ENCODE data around the gene ZNF407.

- no peak for TF ChIP-seq POLR2A (IDR thresholded peaks at IDR 0.05)
- TF ChIP-seq, protein P1, sequence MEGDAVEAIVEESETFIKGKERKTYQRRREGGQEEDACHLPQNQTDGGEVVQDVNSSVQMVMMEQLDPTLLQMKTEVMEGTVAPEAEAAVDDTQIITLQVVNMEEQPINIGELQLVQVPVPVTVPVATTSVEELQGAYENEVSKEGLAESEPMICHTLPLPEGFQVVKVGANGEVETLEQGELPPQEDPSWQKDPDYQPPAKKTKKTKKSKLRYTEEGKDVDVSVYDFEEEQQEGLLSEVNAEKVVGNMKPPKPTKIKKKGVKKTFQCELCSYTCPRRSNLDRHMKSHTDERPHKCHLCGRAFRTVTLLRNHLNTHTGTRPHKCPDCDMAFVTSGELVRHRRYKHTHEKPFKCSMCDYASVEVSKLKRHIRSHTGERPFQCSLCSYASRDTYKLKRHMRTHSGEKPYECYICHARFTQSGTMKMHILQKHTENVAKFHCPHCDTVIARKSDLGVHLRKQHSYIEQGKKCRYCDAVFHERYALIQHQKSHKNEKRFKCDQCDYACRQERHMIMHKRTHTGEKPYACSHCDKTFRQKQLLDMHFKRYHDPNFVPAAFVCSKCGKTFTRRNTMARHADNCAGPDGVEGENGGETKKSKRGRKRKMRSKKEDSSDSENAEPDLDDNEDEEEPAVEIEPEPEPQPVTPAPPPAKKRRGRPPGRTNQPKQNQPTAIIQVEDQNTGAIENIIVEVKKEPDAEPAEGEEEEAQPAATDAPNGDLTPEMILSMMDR (IDR thresholded peaks at IDR 0.05 in 8 of 11, conservative IDR thresholded peaks at IDR 0.05 in 3 of 11): no peak
- TF ChIP-seq POLR2AphosphoS5 (IDR thresholded peaks at IDR 0.05): no peak
Observed at GRCh38 chr18:74625157-74625556, 27.5 kb downstream of the ZNF407 start.
